GM12873 (cell line): Measurements from ENCODE around the gene SLC17A2.

ENCODE experiments used
- CTCF ChIP-seq: IDR thresholded peaks from 2 replicates; pipeline ENCODE4 v1.5.1; 2012; ENCODE audit warnings: low read depth, mild to moderate bottlenecking, moderate library complexity, low read length, control low read depth; ENCODE audit not compliant: insufficient read depth; ENCODE audit errors: missing control alignments

Gene SLC17A2

DNA sequence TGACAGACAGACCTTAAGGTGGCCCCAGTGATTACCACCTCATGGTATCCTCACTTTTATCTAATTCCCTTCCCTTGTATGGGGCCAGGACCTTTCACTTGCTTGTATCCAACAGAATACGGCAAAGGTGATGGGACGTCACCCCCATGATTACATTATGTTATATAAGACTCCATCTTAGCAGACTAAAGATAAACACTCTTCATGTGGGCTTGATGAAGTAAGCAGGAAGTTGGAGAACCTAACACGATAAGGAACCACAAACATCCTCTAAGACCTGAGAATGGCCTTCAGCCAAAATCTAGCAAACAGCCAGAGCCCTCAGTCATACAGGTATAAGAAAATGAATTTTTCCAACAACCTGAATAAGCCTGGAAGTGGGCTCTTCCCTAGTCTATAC lies 64.5 kb downstream of the SLC17A2 start:
- no peak for TF ChIP-seq CTCF

DNA sequence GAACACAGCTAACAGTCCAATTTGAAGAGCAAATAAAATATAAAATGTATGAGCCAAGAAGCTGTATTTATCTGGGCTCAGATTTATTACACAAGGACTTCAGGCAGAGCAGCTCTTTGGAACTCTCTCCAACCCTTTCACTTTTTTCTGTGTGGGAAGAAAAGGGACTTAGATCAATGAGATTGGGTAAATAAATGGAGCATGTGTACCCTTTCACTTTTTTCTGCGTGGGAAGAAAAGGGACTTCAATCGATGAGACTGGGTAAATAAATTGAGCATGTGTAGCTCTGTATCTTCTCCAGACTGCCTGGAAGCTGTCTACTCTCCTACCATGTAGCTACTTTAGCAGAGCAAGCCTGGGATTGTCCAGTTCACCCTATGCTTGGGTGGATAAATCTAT lies 67.1 kb downstream of the SLC17A2 start:
- no peak for TF ChIP-seq CTCF
